SK-N-SH treated with all-trans-retinoic acid at 6 μM for 48 hours (cell line): ENCODE results near the gene KRTAP4-6.
"Not testable (repeated sequence)": the region's sequence is repeated elsewhere in the genome, so short reads cannot be mapped to it uniquely, and the experiment has no call there.

Experiments
- CSRNP3 ChIP-seq: fragments of 250-450 bp; sonication (Bioruptor Pico); IDR thresholded peaks from 2 replicates; pipeline ENCODE4 v1.5.1; 2021; ENCODE audit warnings: mild to moderate bottlenecking, moderate library complexity
- RARB ChIP-seq: fragments of 250-450 bp; sonication (Bioruptor Pico); IDR thresholded peaks from 2 replicates; pipeline ENCODE4 v1.8.0; 2021; ENCODE audit warnings: mild to moderate bottlenecking, moderate library complexity
- TOX ChIP-seq: fragments of 250-450 bp; sonication (Bioruptor Pico); IDR thresholded peaks from 2 replicates; pipeline ENCODE4 v1.8.0; 2021; ENCODE audit warnings: mild to moderate bottlenecking, moderate library complexity, borderline replicate concordance
- ZNF8 ChIP-seq: fragments of 450-650 bp; formaldehyde crosslinking; IDR thresholded peaks from 2 replicates; pipeline ENCODE4 v1.5.0; 2020; ENCODE audit warnings: mild to moderate bottlenecking, moderate library complexity
- TF ChIP-seq, protein P1 (sequence below): fragments of 250-450 bp; sonication (Bioruptor Pico); IDR thresholded peaks from 2 replicates; pipeline ENCODE4 v1.8.0; 2020; ENCODE audit warnings: mild to moderate bottlenecking, moderate library complexity, borderline replicate concordance

DNA sequence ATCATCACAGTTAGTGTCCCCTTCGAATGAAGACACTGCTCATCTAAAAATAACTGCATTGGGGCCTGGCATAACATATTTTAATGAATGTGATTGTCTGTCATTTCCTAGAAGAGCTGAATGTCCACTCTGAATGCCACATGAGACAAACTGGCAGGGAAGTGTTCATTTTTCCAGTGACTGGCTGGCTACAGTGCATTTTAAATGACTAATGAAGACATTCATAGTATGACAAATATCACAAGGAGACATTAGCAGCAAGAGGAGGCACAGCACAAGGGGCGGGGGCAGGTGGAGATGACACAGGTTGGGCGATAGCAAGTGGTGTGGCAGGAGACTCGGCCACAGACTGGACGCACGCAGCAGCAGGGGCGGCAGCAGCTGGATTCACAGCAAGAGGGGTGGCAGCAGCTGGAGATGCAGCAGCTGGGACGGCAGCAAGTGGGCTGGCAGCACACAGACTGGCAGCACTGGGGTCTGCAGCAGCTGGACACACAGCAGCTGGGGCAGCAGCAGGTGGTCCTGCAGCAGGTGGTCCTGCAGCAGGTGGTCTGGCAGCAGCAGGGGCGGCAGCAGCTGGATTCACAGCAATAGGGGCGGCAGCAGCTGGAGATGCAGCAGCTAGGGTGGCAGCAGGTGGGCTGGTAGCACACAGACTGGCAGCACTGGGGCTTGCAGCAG is 8.8 kb upstream of the KRTAP4-6 start:
- TF ChIP-seq, protein P1, sequence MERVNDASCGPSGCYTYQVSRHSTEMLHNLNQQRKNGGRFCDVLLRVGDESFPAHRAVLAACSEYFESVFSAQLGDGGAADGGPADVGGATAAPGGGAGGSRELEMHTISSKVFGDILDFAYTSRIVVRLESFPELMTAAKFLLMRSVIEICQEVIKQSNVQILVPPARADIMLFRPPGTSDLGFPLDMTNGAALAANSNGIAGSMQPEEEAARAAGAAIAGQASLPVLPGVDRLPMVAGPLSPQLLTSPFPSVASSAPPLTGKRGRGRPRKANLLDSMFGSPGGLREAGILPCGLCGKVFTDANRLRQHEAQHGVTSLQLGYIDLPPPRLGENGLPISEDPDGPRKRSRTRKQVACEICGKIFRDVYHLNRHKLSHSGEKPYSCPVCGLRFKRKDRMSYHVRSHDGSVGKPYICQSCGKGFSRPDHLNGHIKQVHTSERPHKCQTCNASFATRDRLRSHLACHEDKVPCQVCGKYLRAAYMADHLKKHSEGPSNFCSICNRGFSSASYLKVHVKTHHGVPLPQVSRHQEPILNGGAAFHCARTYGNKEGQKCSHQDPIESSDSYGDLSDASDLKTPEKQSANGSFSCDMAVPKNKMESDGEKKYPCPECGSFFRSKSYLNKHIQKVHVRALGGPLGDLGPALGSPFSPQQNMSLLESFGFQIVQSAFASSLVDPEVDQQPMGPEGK (CRISPR knock-in tag), result not testable (repeated sequence)
- TF ChIP-seq TOX (CRISPR knock-in tag); ZNF8 (CRISPR knock-in tag); CSRNP3 (CRISPR knock-in tag); RARB: not testable (repeated sequence)
